Measurements from ENCODE around the gene MAPK8IP2.

GRCh38 chr22:50553310-50553709, 47.3 kb upstream of the MAPK8IP2 start:
- TF ChIP-seq MXI1 (IDR thresholded peaks at IDR 0.05; ENCODE audit: low read depth, low read length) (no peak), RFX5 (IDR thresholded peaks at IDR 0.05; ENCODE audit: low read length) (no peak), TAF1 (IDR thresholded peaks at IDR 0.05; ENCODE audit: borderline replicate concordance, low read depth, low read length) (no peak), CTCF (IDR thresholded peaks at IDR 0.05) (no peak), PBX3 (IDR thresholded peaks at IDR 0.05) (no peak), CHD2 (IDR thresholded peaks at IDR 0.05; ENCODE audit: low read length, partially characterized antibody) (no peak), SMC3 (IDR thresholded peaks at IDR 0.05; ENCODE audit: low read depth, low read length) (no peak), TEAD4 (IDR thresholded peaks at IDR 0.05; ENCODE audit: borderline replicate concordance, insufficient read depth) (no peak), POLR2AphosphoS5 (IDR thresholded peaks at IDR 0.05; ENCODE audit: low read depth, low read length) (no peak), GABPA (IDR thresholded peaks at IDR 0.05; ENCODE audit: low read depth) (no peak), NFIC (IDR thresholded peaks at IDR 0.05; ENCODE audit: borderline replicate concordance) (no peak), USF2 (IDR thresholded peaks at IDR 0.05; ENCODE audit: borderline replicate concordance, low read depth, low read length) (no peak), YY1 (IDR thresholded peaks at IDR 0.05; ENCODE audit: low read depth) (no peak), REST (IDR thresholded peaks at IDR 0.05; ENCODE audit: low read depth, low read length) (no peak)
